IPS-18a (cell line): ENCODE measurements around the gene AMPH.

ENCODE experiments used
- H3K27ac ChIP-seq: one replicate; pipeline ENCODE4 v1.5.1; 2013; ENCODE audit warnings: low read length
- H3K27me3 ChIP-seq: one replicate; pipeline ENCODE4 v1.6.1; 2013; ENCODE audit warnings: mild to moderate bottlenecking, low read length; ENCODE audit not compliant: control insufficient read depth, insufficient read depth
- H3K36me3 ChIP-seq: one replicate; pipeline ENCODE4 v1.6.1; 2013; ENCODE audit warnings: low read depth, low read length; ENCODE audit not compliant: control insufficient read depth
- H3K4me1 ChIP-seq: one replicate; pipeline ENCODE4 v1.6.1; 2013; ENCODE audit warnings: low read depth, low read length; ENCODE audit not compliant: control insufficient read depth
- H3K4me3 ChIP-seq: one replicate; pipeline ENCODE4 v1.5.1; 2013; ENCODE audit warnings: low read length
- H3K9ac ChIP-seq: one replicate; pipeline ENCODE4 v1.6.1; 2013; ENCODE audit warnings: mild to moderate bottlenecking, low read length, moderate library complexity
- H3K9me3 ChIP-seq: one replicate; pipeline ENCODE4 v1.6.1; 2013; ENCODE audit warnings: low read depth, low read length; ENCODE audit not compliant: control insufficient read depth

AMPH gene

DNA sequence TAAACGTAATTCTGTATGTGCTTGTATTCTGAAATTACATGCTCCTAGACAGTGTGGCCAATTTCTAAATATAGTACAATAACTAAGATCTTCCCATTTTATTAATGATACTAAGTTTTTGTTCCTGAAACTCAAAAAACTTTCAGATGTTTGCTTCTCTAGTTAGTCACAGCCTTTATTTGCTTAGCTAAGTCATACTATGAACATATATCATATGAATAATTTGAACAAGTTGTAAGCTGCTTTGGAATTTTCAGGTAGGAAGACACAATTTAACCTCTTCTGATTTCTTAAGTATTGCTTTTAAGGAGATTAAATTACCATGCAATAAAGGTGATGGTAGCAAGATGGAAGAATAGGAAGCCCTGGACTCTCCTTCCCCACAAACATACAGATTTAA is 148.7 kb downstream of the AMPH start:
- Histone ChIP-seq H3K9ac (no peak overlapping the region), H3K4me1 (no peaks in the 10 kb centered on the region), H3K36me3 (no peaks in the 10 kb centered on the region), H3K27me3 (no peaks in the 10 kb centered on the region), H3K27ac (no peak overlapping the region), H3K4me3 (no peak overlapping the region), H3K9me3 (no peaks in the 10 kb centered on the region)

DNA sequence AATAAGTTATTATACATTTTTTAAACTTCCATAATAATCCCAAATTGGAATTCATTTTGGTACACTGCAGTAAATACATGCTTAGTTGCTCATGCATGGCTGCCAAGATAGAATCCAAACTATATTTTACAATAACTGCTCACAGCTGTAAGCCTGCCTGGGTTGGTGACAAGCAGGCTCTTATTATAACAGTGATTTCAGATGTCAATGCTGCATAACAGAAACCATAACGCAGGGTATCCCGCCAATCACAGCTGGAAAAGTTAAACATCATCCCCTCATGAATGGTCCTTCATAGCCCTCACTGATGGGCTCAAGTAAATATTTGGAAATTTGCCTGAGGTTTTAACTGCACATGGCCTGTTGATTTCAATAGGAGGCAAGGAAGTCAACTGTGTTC is 149.8 kb downstream of the AMPH start:
- no peaks in the 10 kb centered on the region for H3K9me3 ChIP-seq
- no peaks in the 10 kb centered on the region for H3K36me3 ChIP-seq
- no peaks in the 10 kb centered on the region for H3K4me1 ChIP-seq
- H3K27ac ChIP-seq, result no peak overlapping the region
- no peak overlapping the region for H3K9ac ChIP-seq
- no peaks in the 10 kb centered on the region for H3K27me3 ChIP-seq
- no peak overlapping the region for H3K4me3 ChIP-seq

DNA sequence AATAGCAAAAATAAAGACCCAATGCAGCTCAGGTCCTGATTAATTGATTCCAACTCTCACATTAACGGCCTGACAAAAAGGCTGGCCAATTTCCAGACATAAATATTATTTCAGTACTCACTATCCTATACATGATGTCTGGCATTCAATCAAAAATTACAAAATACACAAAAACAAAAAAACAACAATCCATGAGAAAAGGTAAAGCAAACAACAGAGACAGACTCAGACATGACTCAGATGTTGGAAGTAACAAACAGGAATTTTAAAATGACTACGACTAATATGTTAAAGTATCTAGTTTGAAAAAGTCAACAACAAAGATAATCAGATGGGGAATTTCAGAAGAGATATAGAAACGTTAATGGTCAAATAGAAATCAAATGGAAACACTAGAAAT is 152.8 kb downstream of the AMPH start:
- Histone ChIP-seq H3K4me3 (no peak overlapping the region), H3K27ac (no peak overlapping the region)

GRCh38 chr7:38477333-38477732 is 153.8 kb downstream of the AMPH start:
- Histone ChIP-seq H3K9ac (no peak overlapping the region), H3K4me1 (no peaks in the 10 kb centered on the region), H3K36me3 (no peaks in the 10 kb centered on the region), H3K27ac (no peak overlapping the region), H3K27me3 (no peaks in the 10 kb centered on the region), H3K9me3 (no peaks in the 10 kb centered on the region), H3K4me3 (no peak overlapping the region)

More for the DNA sequence above, 152.8 kb downstream of the AMPH start:
- H3K9ac ChIP-seq, result no peak overlapping the region
- H3K27me3 ChIP-seq, result no peaks in the 10 kb centered on the region
- H3K9me3 ChIP-seq, result no peaks in the 10 kb centered on the region
- no peaks in the 10 kb centered on the region for H3K36me3 ChIP-seq
- no peaks in the 10 kb centered on the region for H3K4me1 ChIP-seq

GRCh38 chr7:38476764-38477163 is 154.4 kb downstream of the AMPH start:
- Histone ChIP-seq H3K9me3 (no peaks in the 10 kb centered on the region), H3K4me3 (no peak overlapping the region), H3K36me3 (no peaks in the 10 kb centered on the region), H3K27ac (no peak overlapping the region), H3K4me1 (no peaks in the 10 kb centered on the region), H3K9ac (no peak overlapping the region), H3K27me3 (no peaks in the 10 kb centered on the region)

DNA sequence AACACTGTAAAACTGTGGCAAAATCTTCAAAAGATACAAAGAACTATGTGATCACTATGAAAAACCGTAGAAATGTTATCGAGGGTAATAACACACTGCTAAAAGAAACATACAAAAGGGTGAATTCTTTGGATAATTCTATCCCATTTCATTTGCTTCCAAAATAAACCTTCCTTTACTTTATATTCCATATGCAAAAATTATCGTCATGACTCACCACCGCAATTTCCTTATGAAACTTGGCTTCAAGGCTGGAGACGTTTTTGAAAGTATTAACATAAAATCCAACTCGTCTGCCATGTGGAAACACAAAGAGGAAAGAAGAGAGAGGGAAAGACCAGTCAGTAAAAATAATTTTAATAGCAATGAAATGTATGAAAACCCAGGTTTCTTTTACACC is 165.2 kb downstream of the AMPH start:
- H3K27ac ChIP-seq, result no peak overlapping the region
- H3K36me3 ChIP-seq, result no peaks in the 10 kb centered on the region
- no peak overlapping the region for H3K4me3 ChIP-seq
- H3K9me3 ChIP-seq, result no peaks in the 10 kb centered on the region
- H3K4me1 ChIP-seq, result no peaks in the 10 kb centered on the region
- no peak overlapping the region for H3K9ac ChIP-seq
- no peaks in the 10 kb centered on the region for H3K27me3 ChIP-seq

DNA sequence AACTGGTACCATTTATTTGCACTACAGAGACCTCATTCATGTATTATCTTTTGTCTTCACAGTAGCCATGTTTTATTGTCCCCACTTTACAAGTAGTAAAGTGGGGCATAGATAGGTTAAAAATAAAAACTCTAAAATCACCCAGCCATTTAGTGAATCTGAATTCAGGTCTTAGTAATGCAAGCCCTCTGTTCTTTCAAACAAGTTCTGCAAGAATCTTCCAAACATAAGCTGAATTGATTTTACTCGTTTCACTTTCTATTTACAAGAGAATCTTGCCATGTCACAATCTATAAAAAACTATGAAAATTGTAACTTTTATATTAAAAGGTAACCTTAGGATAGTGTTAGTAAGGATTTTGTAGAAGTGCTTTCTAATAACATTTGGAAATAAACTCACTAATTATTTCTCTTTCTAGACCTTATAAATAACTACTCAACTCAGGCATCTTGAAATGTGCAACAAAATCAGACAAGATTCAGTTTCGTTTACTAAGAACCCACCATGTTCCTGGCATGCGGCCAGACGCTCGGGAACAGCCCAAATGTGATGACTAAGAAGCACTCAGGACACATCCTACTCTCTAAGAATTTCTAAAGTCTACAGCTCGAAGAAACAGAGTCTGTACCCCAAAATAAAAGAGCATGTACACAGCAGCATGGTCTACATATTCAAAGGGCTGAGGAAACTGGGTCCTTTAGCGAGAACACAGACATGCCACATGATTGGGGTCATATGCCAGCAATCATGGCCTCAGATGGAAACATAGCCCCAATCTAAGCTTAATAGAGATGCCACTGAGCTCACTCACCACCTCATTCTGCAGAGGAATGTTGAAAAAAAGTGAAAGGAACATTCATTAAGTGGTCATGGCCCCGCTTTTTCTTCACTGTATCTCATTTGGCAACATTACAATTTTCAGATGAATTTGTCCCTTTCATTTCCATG is 167.6 kb downstream of the AMPH start:
- Histone ChIP-seq H3K9ac (no peak overlapping the region), H3K27ac (no peak overlapping the region), H3K4me3 (no peak overlapping the region)

DNA sequence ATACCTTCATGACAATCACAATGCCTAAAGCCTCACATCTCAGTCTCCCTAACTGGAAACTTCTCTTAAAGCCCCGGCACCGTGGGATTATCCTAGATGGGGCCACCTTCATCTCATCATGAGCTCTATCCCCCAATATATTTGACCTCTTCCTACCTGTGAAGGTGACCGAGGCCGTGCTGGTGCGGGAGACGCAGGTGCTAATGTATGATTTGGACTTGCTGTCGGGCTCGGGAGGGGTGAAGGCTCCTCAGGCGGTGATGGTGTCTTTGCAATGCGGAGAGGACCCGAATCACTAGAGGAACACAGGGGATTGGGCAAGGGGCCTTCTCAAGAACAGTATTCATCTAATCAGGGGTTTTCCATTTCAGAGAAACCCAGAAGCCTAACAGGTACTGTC is 168.4 kb downstream of the AMPH start:
- H3K9me3 ChIP-seq, result no peaks in the 10 kb centered on the region
- no peaks in the 10 kb centered on the region for H3K36me3 ChIP-seq
- no peaks in the 10 kb centered on the region for H3K4me1 ChIP-seq
- H3K4me3 ChIP-seq, result no peak overlapping the region
- H3K9ac ChIP-seq, result no peak overlapping the region
- no peaks in the 10 kb centered on the region for H3K27me3 ChIP-seq
- no peak overlapping the region for H3K27ac ChIP-seq

More for the DNA sequence above, 167.6 kb downstream of the AMPH start:
- H3K36me3 ChIP-seq, result no peaks in the 10 kb centered on the region
- no peaks in the 10 kb centered on the region for H3K27me3 ChIP-seq
- H3K4me1 ChIP-seq, result no peaks in the 10 kb centered on the region
- no peaks in the 10 kb centered on the region for H3K9me3 ChIP-seq

- Histone ChIP-seq H3K27me3 (no peaks in the 10 kb centered on the region), H3K9me3 (no peaks in the 10 kb centered on the region), H3K27ac (no peak overlapping the region), H3K36me3 (no peaks in the 10 kb centered on the region), H3K4me1 (no peaks in the 10 kb centered on the region), H3K9ac (no peak overlapping the region), H3K4me3 (no peak overlapping the region)
Observed at GRCh38 chr7:38461887-38462286, 169.3 kb downstream of the AMPH start.

DNA sequence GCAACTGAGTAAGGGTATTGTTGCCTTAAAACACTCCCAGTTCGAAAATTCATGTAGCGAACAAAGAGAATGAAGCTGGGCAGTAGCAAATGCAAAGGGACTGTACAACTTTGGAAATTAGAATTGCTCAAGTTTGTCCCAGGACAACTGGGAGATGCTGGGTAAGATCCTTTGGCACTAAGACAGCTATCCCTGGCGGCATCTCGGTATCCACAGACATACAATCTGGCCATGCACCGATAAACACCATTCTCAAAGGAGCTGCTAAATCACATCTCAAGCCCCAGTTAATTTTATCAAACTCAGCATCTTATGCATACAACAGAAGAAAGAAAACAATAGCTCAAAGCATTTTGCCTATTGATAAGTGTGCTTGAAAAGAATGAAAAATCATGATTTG is 177.3 kb downstream of the AMPH start:
- Histone ChIP-seq H3K27ac (no peak overlapping the region), H3K4me1 (no peaks in the 10 kb centered on the region), H3K27me3 (no peaks in the 10 kb centered on the region), H3K4me3 (no peak overlapping the region), H3K9me3 (no peaks in the 10 kb centered on the region), H3K36me3 (no peaks in the 10 kb centered on the region), H3K9ac (no peak overlapping the region)

DNA sequence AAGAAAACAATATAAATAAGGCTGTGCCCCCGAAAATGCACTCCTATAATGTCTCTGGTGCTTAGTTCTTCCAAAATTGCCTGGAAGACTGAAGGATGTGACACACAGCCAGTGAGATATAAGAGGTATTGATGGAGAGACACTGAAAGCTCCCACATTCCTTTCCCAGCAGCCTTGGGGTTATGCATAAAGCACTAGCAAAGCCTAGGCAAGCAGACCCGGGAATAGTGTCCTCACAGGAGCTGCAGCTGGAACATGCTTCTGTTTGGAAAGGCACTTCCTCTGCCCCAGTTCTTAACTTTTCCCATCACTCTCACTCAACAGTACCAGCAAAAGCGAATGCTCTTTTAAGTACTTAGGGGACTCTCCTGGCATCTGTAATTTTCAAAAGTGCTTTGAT is 178.0 kb downstream of the AMPH start:
- Histone ChIP-seq H3K27me3 (no peaks in the 10 kb centered on the region), H3K36me3 (no peaks in the 10 kb centered on the region), H3K9ac (no peak overlapping the region), H3K4me1 (no peaks in the 10 kb centered on the region), H3K27ac (no peak overlapping the region), H3K4me3 (no peak overlapping the region), H3K9me3 (no peaks in the 10 kb centered on the region)

GRCh38 chr7:38452681-38453108 is 178.5 kb downstream of the AMPH start:
- H3K27ac ChIP-seq, result no peak overlapping the region
- H3K9ac ChIP-seq, result no peak overlapping the region
- no peaks in the 10 kb centered on the region for H3K9me3 ChIP-seq
- no peaks in the 10 kb centered on the region for H3K36me3 ChIP-seq
- no peaks in the 10 kb centered on the region for H3K4me1 ChIP-seq
- H3K4me3 ChIP-seq, result no peak overlapping the region
- H3K27me3 ChIP-seq, result no peaks in the 10 kb centered on the region
